Prostate gland (tissue), 2 donors: ENCODE results near the gene SLC13A2. TPM values are rescaled to one million over a fixed set of nuclear protein-coding genes. Genes with fewer than 3 reads are reported as not detected.

Experiments used
- DNase-seq: peaks from one replicate; pipeline ENCODE4 v3.0.0-alpha.2; 2019; ENCODE audit warnings: low spot score
- H3K27ac ChIP-seq, 2 donors: fragments of 200-600 bp; sonication (generic); 2 replicates each; pipeline ENCODE4 v1.5.1; 2017 to 2019
- H3K27me3 ChIP-seq: fragments of 200-600 bp; sonication (generic); replicated peaks from 2 replicates; pipeline ENCODE4 v1.5.1; 2019; ENCODE audit not compliant: insufficient read depth
- H3K36me3 ChIP-seq, 2 donors: fragments of 200-600 bp; sonication (generic); 1 replicate in 1 of 2; 2 replicates in 1 of 2; pipeline versions ENCODE4 v1.5.1 to v1.8.1; 2017 to 2019
- H3K4me1 ChIP-seq: fragments of 200-600 bp; sonication (generic); replicated peaks from 2 replicates; pipeline ENCODE4 v1.5.1; 2019
- H3K4me3 ChIP-seq, 2 donors: fragments of 200-600 bp; sonication (generic); 2 replicates each; pipeline ENCODE4 v1.5.1; 2017 to 2019
- H3K9me3 ChIP-seq: fragments of 200-600 bp; sonication (generic); 2 replicates; pipeline ENCODE4 v1.5.1; 2017
- POLR2A ChIP-seq: fragments of 450-650 bp; IDR thresholded peaks from one replicate; pipeline ENCODE4 v1.6.1; 2016; ENCODE audit warnings: antibody characterized with exemption, mild to moderate bottlenecking
- POLR2AphosphoS5 ChIP-seq: sonication (generic); formaldehyde crosslinking; IDR thresholded peaks from one replicate; pipeline ENCODE4 v1.6.1; 2017; ENCODE audit warnings: antibody characterized with exemption
- WGBS: methylation state at CpG from one replicate; pipeline ENCODE4 v1.1.5; 2018; 5-methylcytosine and 5-hydroxymethylcytosine counted together
- intact Hi-C: fragments of 100-400 bp; cut with DNase I; formaldehyde crosslinking; loops from one replicate; pipeline ENCODE4 v1.14.2; 2022
- total RNA-seq, 2 donors: library from RNA; depleted of rRNA; stranded (reverse); fragments of >200 nt; gene quantifications; one replicate each; pipeline ENCODE4 v1.1.0, GENCODE V29; 2016
- TF ChIP-seq, protein P1 (sequence below), 4 experiments: fragments of 200-600 bp in 2 of 4; fragments of 450-650 bp in 2 of 4; sonication (generic) in 2 of 4; IDR thresholded peaks; 1 replicate in 3 of 4; 2 replicates in 1 of 4; pipeline ENCODE4 v1.5.1; 2016 to 2019; ENCODE audit warnings: antibody characterized with exemption in 4 of 4, mild to moderate bottlenecking in 2 of 4, moderate library complexity in 2 of 4

SLC13A2 gene
- total RNA-seq, 2 donors from 2014 or later, result 0.09 to 0.68 TPM

DNA sequence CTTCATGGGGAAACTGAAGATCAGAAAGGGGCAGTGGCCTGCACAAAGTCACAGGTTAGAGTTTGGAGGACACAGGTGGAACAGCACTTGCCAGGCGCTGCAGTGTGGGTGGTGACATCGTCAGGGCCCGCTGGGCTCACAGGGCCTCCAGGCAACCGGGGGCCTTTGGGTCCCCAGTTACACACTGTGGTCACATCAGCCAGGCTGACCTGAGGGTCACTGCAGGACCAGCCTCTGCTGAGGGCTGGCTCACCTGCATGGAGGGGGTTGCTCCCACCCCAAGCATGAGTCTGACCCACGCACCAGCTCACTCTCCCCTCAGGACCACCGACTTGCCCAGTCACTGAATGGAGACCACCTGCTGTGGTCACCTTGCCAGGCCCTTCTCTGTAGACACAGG lies 49.7 kb downstream of the SLC13A2 start:
- TF ChIP-seq POLR2AphosphoS5 (no peak), POLR2A (no peak)
- TF ChIP-seq, protein P1, sequence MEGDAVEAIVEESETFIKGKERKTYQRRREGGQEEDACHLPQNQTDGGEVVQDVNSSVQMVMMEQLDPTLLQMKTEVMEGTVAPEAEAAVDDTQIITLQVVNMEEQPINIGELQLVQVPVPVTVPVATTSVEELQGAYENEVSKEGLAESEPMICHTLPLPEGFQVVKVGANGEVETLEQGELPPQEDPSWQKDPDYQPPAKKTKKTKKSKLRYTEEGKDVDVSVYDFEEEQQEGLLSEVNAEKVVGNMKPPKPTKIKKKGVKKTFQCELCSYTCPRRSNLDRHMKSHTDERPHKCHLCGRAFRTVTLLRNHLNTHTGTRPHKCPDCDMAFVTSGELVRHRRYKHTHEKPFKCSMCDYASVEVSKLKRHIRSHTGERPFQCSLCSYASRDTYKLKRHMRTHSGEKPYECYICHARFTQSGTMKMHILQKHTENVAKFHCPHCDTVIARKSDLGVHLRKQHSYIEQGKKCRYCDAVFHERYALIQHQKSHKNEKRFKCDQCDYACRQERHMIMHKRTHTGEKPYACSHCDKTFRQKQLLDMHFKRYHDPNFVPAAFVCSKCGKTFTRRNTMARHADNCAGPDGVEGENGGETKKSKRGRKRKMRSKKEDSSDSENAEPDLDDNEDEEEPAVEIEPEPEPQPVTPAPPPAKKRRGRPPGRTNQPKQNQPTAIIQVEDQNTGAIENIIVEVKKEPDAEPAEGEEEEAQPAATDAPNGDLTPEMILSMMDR (IDR thresholded peaks at IDR 0.05), result no peak
- Histone ChIP-seq H3K4me1 (peaks cover 25% of the 10 kb centered on the region), H3K36me3 (no peaks in the 10 kb centered on the region), H3K27me3 (no peaks in the 10 kb centered on the region), H3K4me3 (no peak overlapping the region), H3K9me3 (no peaks in the 10 kb centered on the region), H3K27ac (no peak overlapping the region)
- intact Hi-C loops, result no loop called here
- WGBS, result 82% methylated on average over 6 of the region's 6 CpGs
- no peak for DNase-seq

DNA sequence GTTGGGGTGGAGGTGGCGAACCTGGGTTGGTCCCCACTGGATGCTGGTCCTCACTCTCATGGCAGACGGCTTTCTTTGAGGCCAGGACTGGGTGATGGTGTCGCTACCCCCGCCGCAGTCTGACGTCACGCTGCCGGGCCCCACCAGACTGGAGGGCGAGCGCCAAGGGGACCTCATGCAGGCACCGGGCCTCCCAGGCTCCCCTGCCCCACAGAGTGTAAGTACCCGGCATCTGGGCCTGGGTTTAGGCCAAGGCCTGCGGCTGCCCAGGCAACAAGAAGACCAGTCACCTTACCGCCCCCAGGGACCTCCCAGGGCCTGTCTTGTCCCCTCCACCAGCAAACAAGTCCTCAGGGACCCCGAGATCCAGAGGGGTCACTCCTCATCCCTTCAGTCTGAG lies 50.4 kb downstream of the SLC13A2 start:
- peaks cover 30% of the 10 kb centered on the region for H3K4me1 ChIP-seq
- no peak for TF ChIP-seq POLR2AphosphoS5
- TF ChIP-seq, protein P1 (IDR thresholded peaks at IDR 0.05), result no peak
- DNase-seq, result no peak
- 90% methylated on average over 14 of the region's 15 CpGs for WGBS
- H3K36me3 ChIP-seq, result no peaks in the 10 kb centered on the region
- H3K27me3 ChIP-seq, result no peaks in the 10 kb centered on the region
- H3K27ac ChIP-seq, result no peak overlapping the region
- intact Hi-C loops, result no loop called here
- H3K4me3 ChIP-seq, result no peak overlapping the region
- H3K9me3 ChIP-seq, result no peaks in the 10 kb centered on the region

DNA sequence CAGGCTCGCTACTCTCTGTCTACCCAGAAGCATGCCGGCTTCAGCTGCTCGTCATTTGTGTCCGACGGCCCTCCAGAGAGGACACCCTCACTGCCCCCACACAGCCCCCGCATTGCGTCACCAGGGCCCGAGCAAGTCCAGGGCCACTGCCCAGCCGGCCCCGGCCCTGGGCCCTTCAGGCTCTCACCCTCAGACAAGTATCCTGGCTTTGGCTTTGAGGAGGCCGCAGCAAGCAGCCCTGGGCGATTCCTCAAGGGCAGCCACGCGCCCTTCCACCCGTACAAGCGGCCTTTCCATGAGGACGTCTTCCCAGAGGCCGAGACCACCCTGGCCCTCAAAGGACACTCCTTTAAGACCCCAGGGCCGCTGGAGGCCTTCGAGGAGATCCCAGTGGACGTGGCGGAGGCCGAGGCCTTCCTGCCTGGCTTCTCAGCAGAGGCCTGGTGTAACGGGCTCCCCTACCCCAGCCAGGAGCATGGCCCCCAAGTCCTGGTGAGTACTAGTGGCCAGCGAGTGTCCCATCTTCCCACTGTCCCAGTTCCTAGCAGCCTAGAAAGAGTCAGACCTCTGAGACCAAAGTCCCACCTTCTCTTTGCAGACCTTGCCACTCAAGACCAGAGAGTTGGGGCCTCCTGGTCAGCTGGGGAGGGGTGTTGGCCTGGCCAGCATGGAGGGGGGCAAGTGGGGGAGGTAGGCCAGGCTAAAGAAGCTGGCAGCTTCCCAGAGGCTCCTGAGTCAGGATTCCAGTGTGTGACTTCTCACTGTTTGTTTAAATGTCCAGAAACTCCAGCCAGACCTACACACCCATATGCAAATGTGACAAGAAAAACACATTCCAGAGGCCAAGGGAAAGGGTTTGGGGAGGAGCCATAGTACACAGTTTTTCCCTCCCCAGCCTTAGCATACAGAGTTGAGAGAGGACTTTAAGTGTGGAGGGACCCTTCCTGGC lies 51.3 kb downstream of the SLC13A2 start:
- Histone ChIP-seq H3K36me3 (no peaks in the 10 kb centered on the region), H3K4me3 (no peak overlapping the region), H3K27me3 (no peaks in the 10 kb centered on the region), H3K9me3 (no peaks in the 10 kb centered on the region), H3K27ac (peak overlapping the region; percentile 70 to 73), H3K4me1 (peaks cover 30% of the 10 kb centered on the region)
- DNase-seq, result peak; percentile 88
- intact Hi-C loops, result no loop called here
- peak; percentile 35 for TF ChIP-seq POLR2A
- TF ChIP-seq, protein P1 (IDR thresholded peaks at IDR 0.05), result no peak
- TF ChIP-seq POLR2AphosphoS5, result peak; percentile 88
- WGBS, result 88% methylated on average over 25 of the region's 25 CpGs

DNA sequence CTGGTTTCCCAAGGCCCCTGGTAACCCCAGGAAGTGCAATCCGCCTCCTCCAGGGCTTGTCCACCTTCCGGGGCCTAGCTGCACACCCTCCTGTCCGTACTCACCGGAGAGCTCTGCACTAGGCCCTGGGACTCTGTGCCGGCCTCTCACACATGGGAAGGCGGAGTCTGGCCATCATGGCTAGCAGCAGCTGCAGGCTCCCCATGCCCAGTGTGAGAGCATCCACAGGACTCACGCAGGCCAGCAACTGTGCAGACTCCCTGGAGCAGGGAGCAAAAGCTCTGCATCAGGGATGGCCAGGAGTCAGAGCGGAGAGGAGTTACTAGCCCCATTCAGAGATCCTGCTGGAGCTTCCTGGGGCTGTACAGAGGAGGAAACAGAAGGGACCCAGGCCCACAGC lies 52.9 kb downstream of the SLC13A2 start:
- Histone ChIP-seq H3K27ac (peak overlapping the region; percentile 70 to 73), H3K36me3 (no peaks in the 10 kb centered on the region), H3K9me3 (no peaks in the 10 kb centered on the region), H3K4me1 (peaks cover 30% of the 10 kb centered on the region), H3K4me3 (no peak overlapping the region), H3K27me3 (no peaks in the 10 kb centered on the region)
- intact Hi-C loops, result no loop called here
- 72% methylated on average over 8 of the region's 8 CpGs for WGBS
- DNase-seq, result no peak
- TF ChIP-seq, protein P1 (IDR thresholded peaks at IDR 0.05), result no peak
- TF ChIP-seq POLR2A (no peak), POLR2AphosphoS5 (no peak)

DNA sequence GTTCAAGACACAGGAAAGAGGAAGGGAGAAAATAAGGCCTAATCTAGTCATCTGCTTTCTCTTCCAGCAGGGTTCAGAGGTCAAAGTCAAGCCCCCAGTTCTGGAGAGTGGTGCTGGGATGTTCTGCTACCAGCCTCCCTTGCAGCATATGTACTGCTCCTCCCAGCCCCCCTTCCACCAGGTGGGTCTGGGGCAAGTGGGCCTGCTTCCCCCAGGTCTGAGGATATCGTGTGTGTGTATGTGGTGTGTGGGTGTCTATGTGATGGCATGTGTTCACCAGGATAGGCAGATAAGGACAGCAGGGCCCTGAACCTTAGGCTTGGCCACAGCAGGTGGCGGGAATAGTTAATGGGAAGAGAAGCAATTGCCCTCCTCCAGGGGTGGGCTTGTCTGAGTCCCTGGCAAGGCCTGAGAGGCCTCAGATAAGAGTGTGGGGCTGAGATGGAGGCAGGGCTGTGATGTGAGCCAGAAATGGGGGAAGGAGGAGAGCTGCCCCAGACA lies 53.8 kb downstream of the SLC13A2 start:
- peak overlapping the region; percentile 70 to 73 for H3K27ac ChIP-seq
- 79% methylated on average over 2 of the region's 2 CpGs for WGBS
- H3K4me3 ChIP-seq, result no peak overlapping the region

More for the DNA sequence above, 53.8 kb downstream of the SLC13A2 start:
- no peaks in the 10 kb centered on the region for H3K27me3 ChIP-seq
- intact Hi-C loops, result no loop called here
- H3K9me3 ChIP-seq, result no peaks in the 10 kb centered on the region
- DNase-seq, result no peak
- no peaks in the 10 kb centered on the region for H3K36me3 ChIP-seq
- H3K4me1 ChIP-seq, result peaks cover 30% of the 10 kb centered on the region
- no peak for TF ChIP-seq POLR2A
- TF ChIP-seq, protein P1 (IDR thresholded peaks at IDR 0.05), result no peak
- no peak for TF ChIP-seq POLR2AphosphoS5
